ENCODE measurements around the gene AMFR.

AMFR gene
- 54.4 to 148 (median 102) reads per million in 3 experiments for total RNA-seq

GRCh38 chr16:56425439-56425832 is at the start of gene AMFR:
Gene AMFR, minus strand, starts transcription at chr16:56425545. Its CDS starts 218 bp downstream, at chr16:56425327.
- DNase-seq: peak; percentile 74

DNA sequence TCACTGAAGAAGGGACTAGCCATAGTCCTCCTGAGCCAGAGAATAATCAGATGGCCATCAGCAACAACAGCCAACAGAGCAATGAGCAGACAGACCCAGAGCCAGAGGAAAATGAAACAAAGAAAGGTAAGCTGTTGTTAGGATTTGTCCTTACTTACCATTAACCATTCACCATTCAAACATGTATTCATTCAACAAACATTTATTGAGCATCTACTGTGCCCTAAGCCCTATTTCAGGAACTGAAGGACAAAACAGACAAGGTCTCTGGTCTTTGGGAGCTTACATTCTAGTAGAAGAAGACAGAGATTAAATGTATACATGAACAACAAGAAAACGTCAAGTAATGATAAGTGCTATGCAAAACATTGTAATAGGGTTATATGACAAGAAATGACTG is 45.3 kb upstream of the AMFR start:
- no peak for DNase-seq

GRCh38 chr16:56470232-56470631 is 44.9 kb upstream of the AMFR start:
- no peak for DNase-seq

- no peak for DNase-seq
Observed at GRCh38 chr16:56469748-56470147, 44.4 kb upstream of the AMFR start.

DNA sequence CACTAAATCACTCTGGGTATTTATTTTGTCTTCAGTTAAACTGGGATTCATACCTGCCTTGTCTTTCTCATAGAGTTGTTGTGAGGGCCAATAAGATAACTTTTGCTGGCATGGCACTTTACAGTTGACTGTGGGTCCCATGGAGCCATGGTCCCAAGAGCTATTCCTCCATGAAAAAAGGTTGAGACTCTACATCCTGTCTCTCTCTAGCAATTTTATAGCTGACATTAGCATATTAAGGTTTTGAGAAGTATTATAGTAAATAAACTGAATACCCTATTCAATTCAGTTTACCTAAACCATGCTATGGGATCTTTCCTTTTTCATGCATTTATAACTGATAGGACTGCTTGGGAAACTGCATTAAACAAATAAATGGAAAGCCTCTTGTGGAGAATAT is 43.5 kb upstream of the AMFR start:
- DNase-seq: no peak

DNA sequence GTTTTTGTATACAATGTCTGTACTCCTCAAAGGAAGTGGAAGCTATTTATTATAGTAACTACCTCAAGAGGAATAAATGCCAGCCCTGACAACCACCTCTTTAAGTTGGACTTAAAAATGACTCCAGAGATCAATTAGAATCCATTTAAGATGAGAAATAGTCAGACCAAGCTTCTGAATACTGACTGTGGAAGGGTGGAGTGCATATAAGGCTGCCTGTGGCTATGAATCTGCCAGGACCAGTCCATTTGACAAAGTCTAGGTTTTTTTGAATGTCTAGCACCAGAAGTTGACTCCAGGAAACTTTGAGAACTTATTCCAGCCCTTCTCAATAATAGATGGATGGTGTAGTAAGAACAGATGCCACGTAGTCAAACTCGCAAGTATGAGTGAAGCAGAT is 41.0 kb upstream of the AMFR start:
- no peak for DNase-seq

- no peak for DNase-seq
Observed at GRCh38 chr16:56463153-56463552, 37.8 kb upstream of the AMFR start.

DNA sequence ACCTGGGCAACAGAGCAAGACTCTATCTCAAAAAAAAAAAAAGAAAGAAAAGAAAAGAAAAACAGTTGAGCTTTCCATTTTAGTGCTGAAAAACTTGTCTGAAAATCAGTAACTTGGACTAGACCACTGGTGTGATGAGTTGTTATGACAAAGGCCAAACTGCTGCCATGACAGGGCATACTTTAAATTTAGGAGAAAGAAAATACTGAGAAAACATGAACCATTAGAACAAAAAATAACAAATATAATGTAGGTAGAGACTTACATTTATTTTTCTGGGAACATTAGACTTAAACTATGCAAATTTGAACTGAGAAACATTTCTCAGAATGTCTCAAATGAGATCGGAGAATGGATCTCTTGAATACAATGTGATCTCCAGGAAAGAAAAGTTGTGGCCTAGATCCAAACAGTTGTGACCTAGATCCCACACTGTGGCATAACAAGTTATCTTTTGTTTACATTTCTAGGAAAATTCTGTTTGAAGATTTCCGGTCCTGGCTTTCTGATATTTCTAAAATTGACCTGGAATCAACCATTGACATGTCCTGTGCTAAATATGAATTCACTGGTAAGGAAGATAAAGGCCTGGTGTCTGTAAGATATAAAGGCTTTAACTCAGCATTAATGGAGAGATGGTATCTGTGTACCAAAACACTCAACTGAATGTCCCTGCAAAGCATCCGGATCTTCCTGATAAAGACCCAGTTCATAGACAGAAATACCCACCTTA is 36.9 kb upstream of the AMFR start:
- DNase-seq: no peak

DNA sequence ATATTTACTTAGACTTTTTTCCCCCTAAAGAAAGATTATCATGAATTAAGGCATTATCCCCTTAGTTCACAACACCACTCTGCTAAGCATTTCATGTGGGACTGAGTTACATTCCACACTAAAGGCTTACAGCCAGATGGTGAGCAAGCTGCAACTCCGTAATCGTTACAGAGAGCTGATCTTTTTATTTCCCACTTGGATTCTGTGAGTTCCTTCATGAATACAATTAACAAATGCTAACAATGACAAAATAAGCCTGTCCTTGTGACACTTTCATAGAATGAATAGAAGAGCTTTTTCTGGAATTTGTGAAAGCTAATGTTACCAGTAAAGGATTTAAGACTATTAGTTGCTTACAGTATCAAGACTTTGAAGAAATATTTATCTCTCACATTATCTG is 34.8 kb upstream of the AMFR start:
- no peak for DNase-seq

- no peak for DNase-seq
Observed at GRCh38 chr16:56457927-56458470, 32.7 kb upstream of the AMFR start.

DNA sequence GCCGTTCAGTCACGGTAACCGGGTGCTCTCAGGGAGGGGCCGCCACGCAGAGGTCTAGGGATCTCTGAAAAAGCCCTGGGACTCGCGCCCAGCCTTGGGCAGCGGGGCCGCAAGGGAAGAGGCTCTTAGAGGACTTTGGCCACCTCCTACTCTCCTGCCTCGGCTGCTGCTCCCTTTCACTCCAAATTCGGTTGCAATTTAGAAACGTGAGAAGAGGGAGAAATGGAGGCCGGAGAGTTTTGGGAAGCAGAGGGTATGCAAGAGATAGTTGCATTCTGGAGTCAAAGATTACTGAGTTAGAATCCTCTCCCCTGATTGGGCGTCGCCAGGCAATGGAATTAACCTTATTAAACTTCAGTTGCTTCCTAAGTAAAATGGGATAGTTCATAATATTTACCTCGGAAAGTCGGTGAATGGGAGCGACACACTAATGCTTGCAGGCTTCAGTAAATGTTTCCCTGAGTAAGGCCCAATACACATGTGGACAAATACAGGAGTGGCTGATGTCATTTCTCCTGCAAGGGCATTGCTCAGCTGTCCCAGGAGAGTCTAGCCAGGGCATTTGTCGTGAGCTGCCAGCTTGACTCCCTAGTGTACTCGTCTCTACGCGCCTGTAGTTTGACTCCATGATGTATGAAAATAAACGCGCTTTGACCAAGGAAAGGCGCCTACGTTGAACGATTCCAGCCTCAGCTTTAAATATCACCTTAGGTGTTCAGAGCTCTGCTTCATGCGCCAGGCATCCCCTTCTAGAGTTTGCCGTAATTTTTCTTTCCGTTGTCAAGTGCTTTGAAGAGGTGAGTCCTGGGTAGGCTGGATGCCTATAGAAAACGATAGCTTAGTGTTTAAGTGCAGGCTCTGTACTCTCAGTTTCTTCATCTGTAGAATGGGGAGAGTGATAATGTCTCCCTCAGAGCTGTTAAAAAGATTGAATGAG is 26.7 kb upstream of the AMFR start:
- no peak for DNase-seq

- peak; percentile 94 for DNase-seq
Observed at GRCh38 chr16:56450986-56451752, 25.8 kb upstream of the AMFR start, which contains the start of the genes NUDT21 and OGFOD1. Gene NUDT21, minus strand, starts transcription at chr16:56451332. Its CDS starts 130 bp downstream, at chr16:56451202. Gene OGFOD1, plus strand, starts transcription at chr16:56451554. Its CDS starts 59 bp downstream, at chr16:56451613.

GRCh38 chr16:56450275-56450985 is 25.1 kb upstream of the AMFR start:
- no peak for DNase-seq

GRCh38 chr16:56448005-56448404 is 22.7 kb upstream of the AMFR start:
- no peak for DNase-seq

DNA sequence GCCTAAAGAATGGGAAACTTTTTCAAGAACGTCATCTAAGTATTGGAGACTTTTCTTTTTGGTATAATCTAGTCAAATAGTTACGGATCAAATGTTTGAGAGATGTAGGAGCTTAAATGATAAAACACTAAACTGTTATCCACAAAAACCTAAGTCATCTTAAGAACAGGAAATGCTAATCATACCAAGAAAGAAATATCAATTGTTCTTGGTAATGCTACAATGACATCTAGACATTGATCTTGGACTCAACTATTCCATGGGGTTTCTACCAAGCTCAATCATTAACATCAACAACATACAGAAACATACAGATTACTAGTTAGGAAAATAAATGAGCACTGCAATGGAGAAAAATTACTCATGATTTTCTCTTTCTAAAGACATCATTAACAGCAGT is 21.9 kb upstream of the AMFR start:
- no peak for DNase-seq

DNA sequence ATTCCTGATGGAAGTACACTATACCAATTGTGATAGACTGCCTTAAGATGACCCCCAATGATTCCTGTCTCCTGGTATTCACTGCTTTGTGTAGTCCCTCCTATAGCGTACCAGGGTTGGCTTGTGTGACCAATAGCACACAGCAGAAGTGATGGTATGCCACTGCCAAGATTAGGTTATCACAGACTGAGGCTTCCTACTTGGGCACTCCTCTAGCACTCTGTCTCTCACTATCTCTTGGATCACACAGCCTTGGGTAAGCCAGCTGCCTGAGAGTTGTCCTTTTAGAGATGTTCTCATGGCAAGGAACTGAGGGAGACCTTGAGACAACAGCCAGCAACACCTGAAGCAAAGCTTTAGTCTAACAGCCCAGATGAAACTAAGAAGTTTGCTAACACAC is 12.7 kb upstream of the AMFR start:
- DNase-seq: no peak

- DNase-seq: no peak
Observed at GRCh38 chr16:56436258-56436657, 10.9 kb upstream of the AMFR start.

DNA sequence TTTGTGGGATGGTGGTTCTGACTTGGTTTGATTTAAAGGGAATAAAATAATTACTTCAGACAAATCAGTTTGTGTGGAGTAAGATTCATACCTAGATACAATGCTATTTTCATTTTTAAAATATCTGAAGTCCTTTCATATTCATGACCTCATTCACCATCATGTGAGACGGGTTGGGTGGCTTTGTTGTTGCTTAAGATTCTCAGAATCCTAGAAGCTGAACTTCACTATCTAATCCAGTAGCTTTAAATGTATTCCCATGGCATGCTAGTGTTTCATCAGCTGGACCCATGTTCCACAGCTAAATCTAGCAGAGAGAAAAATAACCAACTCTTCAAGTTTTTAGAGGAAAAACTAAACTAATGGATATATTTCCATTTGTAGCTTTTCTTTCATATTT is 2.7 kb upstream of the AMFR start:
- no peak for DNase-seq

DNA sequence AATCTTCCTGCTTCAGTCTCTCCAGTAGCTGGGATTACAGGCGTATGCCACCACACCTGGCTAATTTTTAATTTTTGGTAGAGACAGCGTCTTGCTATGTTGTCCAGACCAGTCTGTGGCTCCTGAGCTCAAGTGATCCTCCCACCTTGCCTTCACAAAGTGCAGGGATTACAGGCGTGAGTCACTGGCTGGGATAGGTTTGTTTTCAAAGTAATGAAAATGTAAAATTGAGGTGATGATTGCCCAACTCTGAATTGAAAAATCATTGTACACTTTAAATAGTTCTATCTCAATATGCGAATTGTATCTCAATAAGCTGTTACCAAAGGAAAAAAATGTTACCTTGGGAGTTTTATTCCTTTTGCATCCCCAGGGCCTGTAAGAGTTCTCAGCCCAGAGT is 1.2 kb upstream of the AMFR start:
- no peak for DNase-seq

- no peak for DNase-seq
Observed at GRCh38 chr16:56424791-56425438, 430 bp downstream of the AMFR start.

DNA sequence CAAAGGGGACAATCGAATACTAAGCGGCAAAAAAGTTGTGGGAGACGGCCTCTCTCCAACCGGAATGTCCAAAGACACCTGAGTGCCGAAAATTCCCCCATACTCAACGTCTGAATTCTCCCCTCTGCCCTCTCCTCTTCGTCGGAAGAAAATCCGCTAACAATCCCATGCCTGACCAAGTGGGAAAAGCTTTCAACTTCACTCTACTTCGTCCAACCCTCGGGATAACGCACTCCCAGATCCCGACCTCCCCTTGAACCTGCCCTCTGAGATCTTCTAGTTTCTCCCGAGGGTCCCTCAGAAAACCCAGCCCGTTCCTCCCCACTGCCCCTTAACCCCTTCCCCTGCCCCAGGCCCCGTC is 961 bp downstream of the AMFR start:
- no peak for DNase-seq
